Tibial nerve (tissue), 4 donors: ENCODE measurements around the gene RUNX3. TPM values are rescaled to one million over a fixed set of nuclear protein-coding genes. Genes with fewer than 3 reads are reported as not detected.
A peak's percentile ranks its signal among the peaks of the same experiment; 100 is the strongest.

Experiments used
- DNase-seq, 2 donors: peaks; one replicate each; pipeline ENCODE4 v3.0.0-alpha.2; 2019; ENCODE audit warnings: low spot score in 2 of 2
- H3K27ac ChIP-seq, 4 donors: fragments of 200-600 bp; sonication (generic) in 3 of 4; one replicate each; pipeline ENCODE4 v1.5.1; 2017 to 2019; ENCODE audit warnings: mild to moderate bottlenecking in 1 of 4
- H3K27me3 ChIP-seq, 2 donors: fragments of 200-600 bp; sonication (generic) in 1 of 2; one replicate each; pipeline versions ENCODE4 v1.5.1 to v1.6.0; 2017 to 2019
- H3K36me3 ChIP-seq, 3 donors: fragments of 200-600 bp; sonication (generic); one replicate each; pipeline ENCODE4 v1.5.1; 2018 to 2019
- H3K4me1 ChIP-seq, 4 donors: fragments of 200-600 bp; sonication (generic) in 3 of 4; one replicate each; pipeline ENCODE4 v1.5.1; 2017 to 2019
- H3K4me3 ChIP-seq, 4 donors: fragments of 200-600 bp; sonication (generic) in 3 of 4; one replicate each; pipeline ENCODE4 v1.5.1; 2017 to 2019; ENCODE audit warnings: mild to moderate bottlenecking in 1 of 4, moderate library complexity in 1 of 4
- H3K9me3 ChIP-seq, 4 donors: fragments of 200-600 bp; sonication (generic) in 3 of 4; one replicate each; pipeline ENCODE4 v1.5.1; 2017 to 2019
- CTCF ChIP-seq, 5 experiments: fragments of 200-600 bp in 3 of 5; fragments of 450-650 bp in 2 of 5; sonication (generic) in 3 of 5; IDR thresholded peaks; one replicate each; pipeline ENCODE4 v1.5.1; 2016 to 2019; ENCODE audit warnings: antibody characterized with exemption in 5 of 5, mild to moderate bottlenecking in 3 of 5, moderate library complexity in 2 of 5
- EP300 ChIP-seq, 2 donors: sonication (generic); formaldehyde crosslinking; IDR thresholded peaks; one replicate each; pipeline ENCODE4 v1.6.1; 2017; ENCODE audit warnings: antibody characterized with exemption in 2 of 2, mild to moderate bottlenecking in 1 of 2
- POLR2A ChIP-seq, 2 donors: fragments of 450-650 bp; IDR thresholded peaks; one replicate each; pipeline ENCODE4 v1.6.1; 2017; ENCODE audit warnings: antibody characterized with exemption in 2 of 2, mild to moderate bottlenecking in 2 of 2, moderate library complexity in 2 of 2
- WGBS, 2 donors: methylation state at CpG; one replicate each; pipeline ENCODE4 v1.1.5; 2018; 5-methylcytosine and 5-hydroxymethylcytosine counted together
- total RNA-seq, 4 donors: library from RNA; depleted of rRNA; stranded (reverse); fragments of >200 nt; gene quantifications; one replicate each; pipeline ENCODE4 v1.1.0, GENCODE V29; 2016

The RUNX3 gene
- total RNA-seq, 4 donors from 2014 or later: 0.22 to 3.3 (median 1.2) TPM

GRCh38 chr1:24917327-24918074, 12.6 kb downstream of the RUNX3 start:
- no peak for TF ChIP-seq CTCF (IDR thresholded peaks at IDR 0.05)
- no peak for TF ChIP-seq POLR2A (IDR thresholded peaks at IDR 0.05)
- no peak for TF ChIP-seq EP300 (IDR thresholded peaks at IDR 0.05)
- H3K9me3 ChIP-seq: no peaks in the 10 kb centered on the region
- no peak overlapping the region for H3K27ac ChIP-seq
- WGBS, 2 donors: 91 to 97% methylated on average over 16 of the region's 16 CpGs
- peaks cover 0 to 25% (median 5%) of the 10 kb centered on the region in 4 donors for H3K4me1 ChIP-seq
- no peaks in the 10 kb centered on the region for H3K36me3 ChIP-seq
- H3K27me3 ChIP-seq: no peaks in the 10 kb centered on the region
- DNase-seq: no peak
- no peak overlapping the region for H3K4me3 ChIP-seq

DNA sequence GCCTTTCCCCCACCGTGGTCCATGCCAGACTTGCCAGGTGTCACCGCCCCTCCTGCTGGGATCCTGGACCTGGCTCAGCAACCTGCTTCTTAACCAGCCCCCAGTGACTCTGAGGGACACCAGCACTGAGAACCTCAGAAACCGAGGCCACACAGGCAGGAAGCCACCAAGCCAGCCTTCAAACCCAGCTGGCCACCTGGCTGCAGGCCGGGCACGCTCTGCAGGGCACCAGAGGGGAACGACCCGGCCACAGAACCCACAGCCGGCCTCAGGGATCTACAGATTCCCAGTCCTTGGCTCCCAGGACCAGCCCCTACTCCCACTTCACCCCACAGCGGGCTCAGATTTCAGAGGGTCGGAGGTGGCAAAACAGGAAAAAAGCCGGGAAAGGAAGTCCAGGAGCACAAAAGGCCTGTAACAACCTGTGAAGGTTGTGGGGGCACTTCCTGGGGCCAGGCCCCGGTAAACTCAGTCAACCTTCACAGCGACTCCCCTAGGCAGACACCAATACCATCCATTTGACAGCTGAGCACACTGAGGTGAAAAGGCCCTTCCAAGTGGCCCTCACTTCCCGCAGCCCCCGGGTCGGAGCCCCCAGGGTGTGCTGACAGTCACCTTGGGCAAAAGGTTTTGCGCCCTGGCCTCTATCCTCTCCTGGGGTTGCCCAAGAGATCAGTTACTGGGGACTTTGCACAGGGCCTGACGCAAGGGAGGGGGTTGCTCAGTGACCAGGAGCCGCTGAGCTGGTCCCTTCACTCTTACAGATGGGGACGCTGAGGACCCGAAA, 14.1 kb downstream of the RUNX3 start:
- no peak for DNase-seq

DNA sequence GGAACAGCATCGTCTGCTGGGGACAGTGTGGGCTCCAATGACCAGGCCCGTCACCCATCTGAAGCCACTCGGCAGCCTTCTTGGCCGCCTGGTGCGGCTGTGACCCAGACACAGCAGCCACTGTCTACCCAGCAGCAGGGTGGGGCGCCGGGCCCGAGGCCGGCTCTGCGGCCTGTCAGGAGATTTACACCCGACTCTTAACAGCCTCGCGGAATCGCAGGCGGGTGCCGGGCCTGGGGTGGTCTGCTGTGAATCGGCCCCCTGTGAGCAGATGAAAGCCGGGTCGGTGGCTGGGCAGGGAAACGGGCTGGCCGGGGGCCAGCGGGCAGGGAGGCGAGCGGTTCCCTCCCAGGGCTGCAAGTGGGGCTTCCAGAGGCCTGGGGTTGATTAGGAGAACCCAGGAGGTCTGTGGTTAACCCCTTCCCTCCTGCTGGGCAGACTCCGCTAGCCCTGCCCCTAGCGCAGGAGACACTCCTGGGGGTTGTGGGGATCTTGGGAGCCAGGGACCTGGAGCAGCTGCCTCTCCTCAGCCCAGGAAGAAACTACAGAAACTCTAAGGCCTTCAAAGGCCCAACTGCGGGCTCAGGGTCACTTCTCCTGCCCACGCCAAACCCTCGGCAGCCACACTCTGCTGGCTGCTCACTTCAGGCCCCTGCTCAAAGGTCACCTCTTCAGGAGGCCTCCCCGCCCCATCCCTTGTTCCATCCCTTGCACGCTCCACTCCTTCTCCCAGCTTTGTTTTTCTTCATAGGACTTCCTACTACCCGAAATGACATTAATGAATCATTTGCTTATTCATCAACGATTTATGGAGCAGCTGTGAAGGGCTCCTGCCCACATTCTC, 15.6 kb downstream of the RUNX3 start:
- Histone ChIP-seq H3K9me3 (no peaks in the 10 kb centered on the region), H3K27ac (peak overlapping the region in 1 of 4 donors; percentile 47), H3K4me3 (no peak overlapping the region), H3K36me3 (no peaks in the 10 kb centered on the region), H3K27me3 (no peaks in the 10 kb centered on the region), H3K4me1 (peaks cover 0 to 12% (median 3%) of the 10 kb centered on the region in 4 donors)
- 51 to 63% methylated on average over 7 to 33 of the region's 33 CpGs for WGBS, 2 donors
- TF ChIP-seq CTCF (IDR thresholded peaks at IDR 0.05) (no peak), POLR2A (IDR thresholded peaks at IDR 0.05) (no peak), EP300 (IDR thresholded peaks at IDR 0.05) (no peak)
- DNase-seq: no peak

More for the DNA sequence above, 14.1 kb downstream of the RUNX3 start:
- Histone ChIP-seq H3K27me3 (no peaks in the 10 kb centered on the region), H3K27ac (no peak overlapping the region), H3K4me3 (no peak overlapping the region), H3K9me3 (no peaks in the 10 kb centered on the region), H3K4me1 (peaks cover 0 to 25% (median 3%) of the 10 kb centered on the region in 4 donors), H3K36me3 (no peaks in the 10 kb centered on the region)
- 75 to 78% methylated on average over 16 to 21 of the region's 21 CpGs for WGBS, 2 donors
- TF ChIP-seq POLR2A (IDR thresholded peaks at IDR 0.05): no peak
- TF ChIP-seq EP300 (IDR thresholded peaks at IDR 0.05): no peak
- TF ChIP-seq CTCF (IDR thresholded peaks at IDR 0.05): no peak

- H3K4me1 ChIP-seq: peaks cover 0 to 10% (median 3%) of the 10 kb centered on the region in 4 donors
- peak overlapping the region in 1 of 4 donors; percentile 47 for H3K27ac ChIP-seq
- H3K27me3 ChIP-seq: no peaks in the 10 kb centered on the region
- TF ChIP-seq POLR2A (IDR thresholded peaks at IDR 0.05): no peak
- no peak for TF ChIP-seq EP300 (IDR thresholded peaks at IDR 0.05)
- H3K9me3 ChIP-seq: no peaks in the 10 kb centered on the region
- no peak overlapping the region for H3K4me3 ChIP-seq
- 81 to 89% methylated on average over 9 to 10 of the region's 10 CpGs for WGBS, 2 donors
- no peak for DNase-seq
- no peaks in the 10 kb centered on the region for H3K36me3 ChIP-seq
Measured at GRCh38 chr1:24913616-24914225, 16.4 kb downstream of the RUNX3 start.

- DNase-seq: no peak
- WGBS, 2 donors: 91 to 95% methylated on average over 2 of the region's 2 CpGs
- H3K4me1 ChIP-seq: peaks cover 0 to 10% (median 3%) of the 10 kb centered on the region in 4 donors
- no peaks in the 10 kb centered on the region for H3K9me3 ChIP-seq
- no peak for TF ChIP-seq POLR2A (IDR thresholded peaks at IDR 0.05)
- no peaks in the 10 kb centered on the region for H3K36me3 ChIP-seq
- H3K27ac ChIP-seq: peak overlapping the region in 1 of 4 donors; percentile 34
- no peak overlapping the region for H3K4me3 ChIP-seq
- no peaks in the 10 kb centered on the region for H3K27me3 ChIP-seq
Measured at GRCh38 chr1:24913274-24913604, 16.8 kb downstream of the RUNX3 start.
